Osteoblast (primary cell): ENCODE results near the gene TEX2. TPM values are rescaled to one million over a fixed set of nuclear protein-coding genes. Genes with fewer than 3 reads are reported as not detected.

Experiments used
- DNase-seq: peaks from one replicate; pipeline ENCODE4 v3.0.0; 2011; ENCODE audit warnings: low spot score, mixed read lengths; ENCODE audit not compliant: insufficient read length; ENCODE audit errors: missing footprints
- H2AFZ ChIP-seq: 2 replicates; pipeline ENCODE4 v1.6.0; 2011; ENCODE audit warnings: mild to moderate bottlenecking, low read length
- H3K27ac ChIP-seq: 2 replicates; pipeline ENCODE4 v1.5.1; 2011; ENCODE audit warnings: mild to moderate bottlenecking, low read depth, low read length, moderate library complexity
- H3K27me3 ChIP-seq: 2 replicates; pipeline ENCODE4 v1.6.0; 2012; ENCODE audit warnings: mild to moderate bottlenecking, control low read depth, inconsistent platforms, low read length, moderate library complexity; ENCODE audit not compliant: insufficient read depth
- H3K36me3 ChIP-seq: 2 replicates; pipeline ENCODE4 v1.5.1; 2011; ENCODE audit warnings: mild to moderate bottlenecking, low read length, control low read depth, moderate library complexity; ENCODE audit not compliant: insufficient read depth
- H3K4me1 ChIP-seq: 2 replicates; pipeline ENCODE4 v1.5.1; 2011; ENCODE audit warnings: mild to moderate bottlenecking, low read length, control low read depth, moderate library complexity; ENCODE audit not compliant: insufficient read depth
- H3K4me2 ChIP-seq: 2 replicates; pipeline ENCODE4 v1.6.0; 2011; ENCODE audit warnings: mild to moderate bottlenecking, low read length; ENCODE audit not compliant: insufficient read depth
- H3K4me3 ChIP-seq: fragments of 200-600 bp; sonication (generic); 3 replicates; pipeline ENCODE4 v1.5.1; 2012; ENCODE audit warnings: mild to moderate bottlenecking, low read length, inconsistent platforms; ENCODE audit not compliant: insufficient read depth
- H3K79me2 ChIP-seq: 2 replicates; pipeline ENCODE4 v1.6.0; 2012; ENCODE audit warnings: mild to moderate bottlenecking, low read length, control low read depth, inconsistent platforms; ENCODE audit not compliant: insufficient read depth
- H3K9me3 ChIP-seq: 2 replicates; pipeline ENCODE4 v1.5.1; 2011; ENCODE audit warnings: low read depth, low read length, control low read depth
- H4K20me1 ChIP-seq: 2 replicates; pipeline ENCODE4 v1.6.0; 2012; ENCODE audit warnings: mild to moderate bottlenecking, low read length, control low read depth; ENCODE audit not compliant: insufficient read depth
- CTCF ChIP-seq: IDR thresholded peaks from 2 replicates; pipeline ENCODE4 v1.5.1; 2011; ENCODE audit warnings: mild to moderate bottlenecking, low read depth, low read length, moderate library complexity; ENCODE audit errors: extremely low read depth
- total RNA-seq: library from RNA; depleted of rRNA; stranded (reverse); fragments of >200 nt; gene quantifications from 2 replicates; pipeline ENCODE4 v1.2.3, GENCODE V29; 2012

TEX2 gene
- total RNA-seq, 1 donor = 17.7 TPM

- Histone ChIP-seq H3K4me1 (peaks cover 2% of the 10 kb centered on the region), H4K20me1 (peaks cover 2% of the 10 kb centered on the region), H3K36me3 (peaks cover 19% of the 10 kb centered on the region), H3K9me3 (no peaks in the 10 kb centered on the region), H3K27ac (no peak overlapping the region), H3K4me3 (no peak overlapping the region), H2AFZ (no peak overlapping the region), H3K4me2 (no peak overlapping the region), H3K27me3 (no peaks in the 10 kb centered on the region), H3K79me2 (no peaks in the 10 kb centered on the region)
- TF ChIP-seq CTCF = no peak
- no peak for DNase-seq
Measured at GRCh38 chr17:64190472-64190871, 72.6 kb downstream of the TEX2 start.

GRCh38 chr17:64188088-64188487 is 75.0 kb downstream of the TEX2 start:
- H3K27ac ChIP-seq = no peak overlapping the region
- TF ChIP-seq CTCF = no peak
- H3K4me1 ChIP-seq = peaks cover 11% of the 10 kb centered on the region
- no peaks in the 10 kb centered on the region for H3K9me3 ChIP-seq
- H3K36me3 ChIP-seq = peaks cover 16% of the 10 kb centered on the region
- H4K20me1 ChIP-seq = peaks cover 2% of the 10 kb centered on the region
- no peak overlapping the region for H3K4me2 ChIP-seq
- H3K4me3 ChIP-seq = no peak overlapping the region
- no peak overlapping the region for H2AFZ ChIP-seq
- H3K79me2 ChIP-seq = no peaks in the 10 kb centered on the region
- H3K27me3 ChIP-seq = no peaks in the 10 kb centered on the region
- no peak for DNase-seq

- no peak overlapping the region for H3K27ac ChIP-seq
- H3K4me3 ChIP-seq = no peak overlapping the region
- no peak for DNase-seq
Measured at GRCh38 chr17:64187093-64187895, 75.8 kb downstream of the TEX2 start.

More at GRCh38 chr17:64187093-64187895, 75.8 kb downstream of the TEX2 start:
- Histone ChIP-seq H3K9me3 (no peaks in the 10 kb centered on the region), H3K4me2 (no peak overlapping the region), H3K79me2 (no peaks in the 10 kb centered on the region), H4K20me1 (peaks cover 1% of the 10 kb centered on the region), H3K27me3 (no peaks in the 10 kb centered on the region), H3K4me1 (peaks cover 11% of the 10 kb centered on the region), H2AFZ (no peak overlapping the region), H3K36me3 (peaks cover 13% of the 10 kb centered on the region)
- no peak for TF ChIP-seq CTCF
